LNCAP (cell line): ENCODE data around the gene SPEM2.

ENCODE experiments used
- CTCF ChIP-seq: fragments of 450-650 bp; IDR thresholded peaks from 2 replicates; pipeline ENCODE4 v1.5.1; 2017; ENCODE audit warnings: mild to moderate bottlenecking

The SPEM2 gene

GRCh38 chr17:7442142-7442541, 16.7 kb downstream of the SPEM2 start:
- TF ChIP-seq CTCF, result no peak

- no peak for TF ChIP-seq CTCF
Measured at GRCh38 chr17:7443499-7444485, 18.4 kb downstream of the SPEM2 start.

GRCh38 chr17:7444682-7445618, 19.5 kb downstream of the SPEM2 start, which contains the start of gene CHRNB1:
TSS of gene CHRNB1 (plus strand) at chr17:7445061. CDS start at chr17:7445128, 67 bp downstream.
- no peak for TF ChIP-seq CTCF

- TF ChIP-seq CTCF, result no peak
Measured at GRCh38 chr17:7445619-7445968, 20.2 kb downstream of the SPEM2 start.

- no peak for TF ChIP-seq CTCF
Measured at GRCh38 chr17:7448461-7448860, 23.0 kb downstream of the SPEM2 start.

GRCh38 chr17:7459961-7460545, 34.6 kb downstream of the SPEM2 start:
- TF ChIP-seq CTCF, result no peak
